HG03159 (cell line): Measurements from ENCODE around the gene PTH1R.

Experiments
- ATAC-seq: cut with Tn5 transposase; IDR thresholded peaks from one replicate; pipeline ENCODE4 v1.9.1; 2021; ENCODE audit warnings: mild to moderate bottlenecking, moderate library complexity; ENCODE audit not compliant: unreplicated experiment

The PTH1R gene

GRCh38 chr3:46942481-46943236 lies 65.1 kb downstream of the PTH1R start:
- no peak for ATAC-seq

GRCh38 chr3:46943237-46944187 lies 66.0 kb downstream of the PTH1R start:
- no peak for ATAC-seq

- no peak for ATAC-seq
Observed at GRCh38 chr3:46944191-46944590, 66.7 kb downstream of the PTH1R start.

GRCh38 chr3:46946416-46946815 lies 68.9 kb downstream of the PTH1R start:
- no peak for ATAC-seq

- no peak for ATAC-seq
Observed at GRCh38 chr3:46946856-46947545, 69.5 kb downstream of the PTH1R start.

- ATAC-seq, result no peak
Observed at GRCh38 chr3:46947546-46947901, 70.0 kb downstream of the PTH1R start.

- ATAC-seq, result no peak
Observed at GRCh38 chr3:46947981-46948791, 70.7 kb downstream of the PTH1R start.

GRCh38 chr3:46948830-46949671 lies 71.5 kb downstream of the PTH1R start:
- peak; percentile 58 for ATAC-seq

GRCh38 chr3:46950177-46950576 lies 72.7 kb downstream of the PTH1R start:
- ATAC-seq, result no peak

GRCh38 chr3:46950650-46951241 lies 73.2 kb downstream of the PTH1R start:
- no peak for ATAC-seq

- ATAC-seq, result no peak
Observed at GRCh38 chr3:46952813-46953212, 75.3 kb downstream of the PTH1R start.
